Measurements from ENCODE around the gene GNPDA1.

GNPDA1 gene

GRCh38 chr5:142023836-142024235 lies 11.0 kb upstream of the GNPDA1 start:
- DNase-seq (ENCODE audit: low read depth) = no peak

GRCh38 chr5:142020122-142020659 lies 7.4 kb upstream of the GNPDA1 start:
- DNase-seq (ENCODE audit: low read depth) = no peak

DNA sequence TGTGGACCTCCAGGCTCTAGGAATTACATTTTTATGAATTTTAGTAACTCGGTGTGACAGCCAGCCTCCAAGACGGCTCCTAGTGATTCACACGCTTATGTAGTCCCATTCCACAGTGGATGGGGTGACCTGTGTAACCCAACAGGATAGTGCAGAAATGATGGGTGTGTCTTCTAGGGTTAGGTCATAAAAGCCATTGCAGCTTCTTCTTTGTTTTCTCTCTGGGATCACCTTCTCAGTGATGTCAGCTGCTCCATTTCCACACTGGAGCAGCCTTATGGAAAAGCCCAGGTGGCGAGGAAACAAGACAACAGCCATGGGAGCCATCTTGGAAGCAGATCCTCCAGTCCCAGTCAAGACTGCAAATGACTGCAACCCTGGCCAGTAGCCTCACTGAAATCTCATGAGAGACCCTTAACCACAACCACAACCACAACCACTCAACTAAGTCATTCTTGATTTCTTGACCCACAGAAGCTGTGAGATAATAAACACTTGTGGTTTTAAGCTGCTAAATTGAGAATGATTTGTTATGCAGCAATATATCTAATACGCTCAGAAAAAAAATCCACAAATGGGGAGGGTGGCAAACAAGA lies 5.1 kb upstream of the GNPDA1 start:
- no peak for DNase-seq (ENCODE audit: low read depth)

- DNase-seq (ENCODE audit: low read depth) = no peak
Measured at GRCh38 chr5:142016556-142016955, 3.7 kb upstream of the GNPDA1 start.

DNA sequence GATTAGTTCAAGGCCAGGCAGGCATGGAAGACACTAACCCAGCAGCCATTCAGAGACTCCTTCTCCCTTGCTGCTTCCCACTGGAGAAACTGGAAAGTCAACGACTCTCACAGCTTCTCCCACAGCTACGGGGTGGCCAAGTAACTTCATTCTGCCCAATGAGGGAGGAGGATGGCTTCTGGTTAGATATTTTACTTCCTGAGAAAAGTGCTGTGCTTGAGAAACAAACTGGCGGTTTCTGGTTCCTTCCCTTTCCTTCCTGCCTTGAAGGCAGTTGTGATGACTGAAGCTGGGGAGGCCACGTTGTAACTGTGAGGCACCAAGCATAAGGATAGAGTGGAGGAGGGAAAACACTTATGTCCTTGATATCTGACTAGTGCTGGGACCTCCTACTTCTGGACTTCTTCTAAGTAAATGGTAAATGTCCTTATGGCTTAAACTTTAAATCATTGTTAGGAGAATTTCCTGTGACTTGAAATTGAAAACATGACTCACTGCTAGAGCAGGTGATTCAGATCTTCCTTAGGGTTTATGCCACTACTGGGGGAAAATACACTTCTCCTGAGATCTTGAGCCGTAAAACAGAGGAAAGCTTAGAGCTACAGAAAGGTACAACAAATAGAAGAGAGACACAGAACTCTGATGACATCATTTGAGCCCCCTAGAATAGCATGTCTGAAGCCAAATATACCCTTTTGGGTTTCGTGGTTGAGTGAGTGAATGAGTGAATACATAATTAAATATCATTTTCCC lies 3.1 kb upstream of the GNPDA1 start:
- no peak for DNase-seq (ENCODE audit: low read depth)

DNA sequence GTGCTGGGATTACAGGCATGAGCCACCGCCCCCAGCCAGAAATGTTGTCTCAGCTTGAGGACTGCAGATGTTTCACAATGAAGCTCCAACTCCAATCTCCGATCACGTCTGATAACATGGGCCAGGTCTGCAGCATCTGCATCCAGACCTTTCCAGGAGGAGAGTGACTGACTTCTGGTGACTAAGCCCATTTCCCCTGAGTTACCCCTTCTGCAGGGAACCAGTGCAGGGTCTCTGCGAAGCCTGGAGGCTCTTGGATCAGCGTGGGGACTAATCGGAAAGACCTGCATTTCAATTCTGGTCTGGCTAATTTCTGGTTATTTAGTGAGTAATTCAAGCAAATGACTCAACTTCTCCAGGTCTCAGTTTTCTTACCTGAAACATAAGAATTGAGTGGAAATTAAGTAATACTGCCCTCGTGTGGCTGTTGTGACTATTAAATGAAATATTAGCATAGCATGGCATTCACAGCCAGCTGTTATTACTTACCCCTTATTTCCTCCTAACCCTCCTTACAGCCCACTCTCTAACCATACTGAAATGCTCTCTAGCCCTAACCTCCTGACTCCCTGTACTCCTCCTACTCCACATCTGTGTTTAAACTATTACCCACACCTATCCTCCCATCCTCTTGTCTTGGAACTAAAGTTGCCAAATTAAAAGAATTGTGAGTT lies 2.2 kb upstream of the GNPDA1 start:
- DNase-seq (ENCODE audit: low read depth) = no peak

DNA sequence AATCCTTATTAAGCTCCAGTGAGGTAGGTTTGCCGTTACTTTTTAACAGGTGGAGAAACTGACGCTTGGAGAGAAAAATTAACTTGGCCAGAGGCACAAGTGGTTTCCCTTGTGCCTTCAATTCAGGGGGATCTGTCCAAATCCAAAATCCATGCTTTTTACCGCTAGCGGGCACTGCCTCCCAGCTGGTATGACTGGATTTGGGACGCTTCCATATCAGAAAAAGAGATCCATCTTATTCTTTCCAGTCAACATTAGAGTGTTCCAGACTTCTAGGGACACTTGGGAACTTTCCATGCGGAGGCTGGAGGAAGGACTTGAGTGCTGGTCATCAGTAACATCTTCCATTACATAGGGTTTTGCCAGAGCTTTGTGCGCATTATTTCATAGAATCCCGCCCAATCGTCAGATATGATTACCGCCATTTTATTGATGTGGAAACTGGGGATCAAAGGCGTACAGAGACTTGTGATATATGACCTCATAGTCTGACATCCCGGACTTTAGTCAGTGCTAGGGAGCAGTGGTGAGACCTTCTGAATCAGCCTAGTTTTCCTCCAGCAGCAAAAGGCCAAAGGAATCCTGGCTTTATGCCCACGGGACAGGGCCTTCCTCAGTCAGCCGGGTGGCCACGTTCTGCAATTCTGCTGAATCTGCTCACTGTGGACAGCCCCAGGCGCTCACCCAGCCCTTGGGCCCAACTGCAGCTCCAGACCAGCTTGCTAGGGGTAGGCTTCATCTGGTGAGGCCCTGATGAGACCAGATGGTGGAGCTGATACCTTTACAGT lies 1.1 kb upstream of the GNPDA1 start:
- no peak for DNase-seq (ENCODE audit: low read depth)

- DNase-seq (ENCODE audit: low read depth) = no peak
Measured at GRCh38 chr5:142012186-142012785, 541 bp downstream of the GNPDA1 start.

- no peak for DNase-seq (ENCODE audit: low read depth)
Measured at GRCh38 chr5:142011572-142012185, 1.1 kb downstream of the GNPDA1 start.

DNA sequence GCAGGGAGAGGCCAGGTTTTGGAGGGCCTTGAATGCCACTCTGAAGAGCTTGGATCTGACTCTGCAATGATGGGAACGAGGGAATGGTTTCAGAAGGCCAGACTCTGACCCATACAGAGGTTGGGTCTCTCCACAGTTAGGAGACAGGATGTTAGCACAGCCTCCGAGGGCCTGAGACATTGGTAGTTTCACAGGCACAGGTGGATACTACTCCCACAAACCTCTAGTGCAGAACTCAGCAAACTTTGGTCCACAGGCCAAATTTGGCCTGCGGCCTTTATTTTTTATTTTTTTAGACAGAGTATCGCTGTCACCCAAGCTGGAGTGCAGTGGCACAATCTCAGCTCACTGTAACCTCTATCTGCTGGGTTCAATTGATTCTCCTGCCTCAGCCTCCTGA lies 2.9 kb downstream of the GNPDA1 start:
- no peak for DNase-seq (ENCODE audit: low read depth)

- no peak for DNase-seq (ENCODE audit: low read depth)
Measured at GRCh38 chr5:142008813-142009212, 4.0 kb downstream of the GNPDA1 start.

DNA sequence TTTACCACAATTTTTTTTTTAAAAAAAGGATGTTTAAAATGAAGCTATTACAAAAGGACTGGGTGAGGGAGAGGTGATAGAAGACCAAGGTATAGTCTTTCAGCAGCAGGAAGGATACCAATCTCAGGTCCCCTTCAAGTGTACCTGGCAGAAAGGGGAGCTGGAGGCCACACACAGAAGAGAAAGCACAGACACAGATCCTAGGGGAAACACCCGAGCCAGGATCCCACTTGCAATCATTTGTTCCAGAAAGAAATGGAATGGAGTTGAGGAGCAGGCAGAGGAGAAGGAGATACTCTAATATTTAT lies 5.6 kb downstream of the GNPDA1 start:
- no peak for DNase-seq (ENCODE audit: low read depth)

DNA sequence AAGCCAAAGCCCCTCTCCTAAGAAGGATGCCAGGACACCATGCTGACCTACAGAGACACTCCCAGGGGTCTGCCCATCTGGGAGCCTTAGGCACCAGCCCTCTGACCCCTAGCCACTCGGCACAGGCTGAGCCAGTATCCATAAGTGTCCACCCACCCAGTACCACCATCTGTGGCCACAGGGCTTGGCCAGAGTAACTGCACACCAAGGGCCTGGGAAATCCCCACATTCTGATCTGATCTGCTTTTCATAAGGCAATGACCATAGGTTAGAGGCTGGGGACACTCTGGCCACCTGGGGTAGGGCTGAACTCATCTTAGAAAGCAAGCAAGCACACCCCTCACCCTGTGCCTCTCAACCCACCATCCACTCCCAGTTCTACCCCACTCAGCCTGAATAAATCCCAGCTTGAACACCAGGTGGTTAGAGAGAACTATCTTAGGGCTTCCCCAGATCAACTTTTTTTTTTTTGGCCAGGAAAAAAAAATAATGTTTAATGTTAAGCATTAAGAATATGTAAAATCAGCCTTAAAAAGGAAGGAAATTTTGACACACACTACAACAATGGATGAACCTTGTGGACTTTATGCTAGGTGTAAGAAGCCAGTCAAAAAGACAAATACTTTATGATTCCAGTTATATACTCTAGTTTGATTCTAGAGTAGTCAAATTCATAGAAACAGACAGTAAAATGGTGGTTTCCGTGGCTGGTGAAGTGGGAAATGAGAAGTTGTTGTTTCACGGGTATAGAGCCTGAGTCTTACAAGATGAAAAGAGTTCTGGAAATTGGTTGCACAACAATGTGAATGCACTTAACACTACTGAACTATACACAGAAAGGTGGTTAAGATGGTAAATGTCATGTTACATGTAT lies 6.2 kb downstream of the GNPDA1 start:
- no peak for DNase-seq (ENCODE audit: low read depth)

DNA sequence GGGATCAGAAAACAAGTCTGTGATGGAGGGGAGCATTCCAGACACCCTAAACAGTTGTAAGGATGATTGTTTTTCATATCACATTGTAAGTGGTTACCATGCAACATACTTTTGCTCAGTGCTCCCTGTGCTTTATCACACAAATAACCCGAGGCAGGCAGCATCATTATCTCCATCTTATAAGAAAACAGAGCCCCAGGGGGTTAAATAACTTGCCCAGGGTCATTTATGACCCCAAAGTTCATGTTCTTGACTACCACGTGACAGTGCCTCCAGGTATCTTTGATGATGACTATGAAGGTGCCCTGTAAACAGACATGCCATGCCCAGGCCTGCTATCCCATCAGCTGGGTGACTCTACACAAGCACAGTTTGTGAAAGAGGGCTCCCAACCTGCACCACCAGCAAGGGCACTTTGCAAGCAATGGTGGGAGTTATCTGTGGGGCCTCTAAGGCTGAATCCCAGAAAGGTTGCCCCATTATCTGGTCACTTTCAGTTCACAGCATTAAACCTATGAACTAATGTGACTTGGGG lies 9.5 kb downstream of the GNPDA1 start:
- no peak for DNase-seq (ENCODE audit: low read depth)

DNA sequence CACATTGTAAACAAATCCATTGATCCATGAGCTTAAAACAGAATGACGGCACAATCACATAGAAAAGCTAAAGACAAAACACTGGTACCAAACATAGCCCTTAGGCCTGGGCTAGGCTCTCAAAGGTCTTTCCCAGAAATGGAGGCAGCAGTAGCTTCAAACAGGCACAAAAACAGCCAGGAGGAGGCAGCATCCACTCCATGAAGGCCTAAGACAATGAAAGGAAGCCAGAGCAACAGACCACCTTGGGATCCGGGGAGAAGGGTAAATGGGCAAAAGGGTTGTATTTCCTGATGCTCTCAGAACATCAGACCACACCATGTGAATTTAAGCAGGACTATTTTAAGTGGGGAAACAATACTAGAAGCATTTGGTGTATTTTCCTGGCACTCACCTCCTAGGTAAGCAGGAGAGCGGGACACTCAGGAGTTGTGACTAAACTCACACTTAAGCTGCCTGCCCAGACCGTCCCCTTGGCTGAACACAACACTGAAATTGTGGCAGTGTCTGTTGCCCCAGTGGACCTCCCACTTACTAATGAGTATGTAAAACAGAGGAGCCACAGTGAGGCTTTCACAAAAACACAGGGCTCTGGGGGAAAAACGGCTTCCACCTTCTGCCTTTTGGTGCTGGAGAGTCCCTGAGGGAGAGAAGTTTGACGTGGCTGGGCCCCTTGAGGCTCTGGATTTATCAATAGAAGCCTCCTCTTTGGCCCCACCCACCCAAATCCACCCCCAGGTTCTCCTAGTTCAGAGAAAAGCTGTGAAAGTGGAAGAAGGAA lies 11.9 kb downstream of the GNPDA1 start:
- no peak for DNase-seq (ENCODE audit: low read depth)

GRCh38 chr5:142000173-142000572 lies 12.7 kb downstream of the GNPDA1 start:
- no peak for DNase-seq (ENCODE audit: low read depth)

DNA sequence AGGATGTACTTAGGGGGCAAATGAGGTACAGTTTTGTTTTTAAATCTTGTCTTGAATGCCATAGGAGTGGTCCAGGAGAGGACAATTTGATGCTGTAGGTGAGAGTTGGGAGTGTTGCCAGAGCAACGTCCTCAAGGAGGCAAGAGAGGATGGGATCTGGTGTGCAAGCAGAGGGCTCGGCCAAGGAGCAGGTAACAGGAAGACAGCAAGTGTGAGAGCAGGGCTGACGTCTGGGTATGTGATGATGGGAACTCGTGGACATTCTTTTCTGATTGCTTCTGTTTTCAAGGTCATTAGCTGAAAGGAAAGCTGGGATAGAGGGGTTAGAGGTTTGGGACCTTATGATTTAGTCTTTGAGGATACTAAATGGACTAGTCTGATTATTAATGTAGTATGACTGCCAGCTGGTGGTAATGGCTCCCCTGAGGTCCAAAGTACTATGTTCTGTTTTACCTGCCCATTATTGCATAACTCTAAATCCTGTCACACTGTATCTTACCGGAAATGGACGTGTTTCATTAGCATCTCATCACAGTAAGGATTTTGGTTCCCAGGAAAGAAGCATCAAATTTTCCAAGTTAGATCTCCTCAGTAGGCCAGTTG lies 15.4 kb downstream of the GNPDA1 start:
- DNase-seq (ENCODE audit: low read depth) = no peak

DNA sequence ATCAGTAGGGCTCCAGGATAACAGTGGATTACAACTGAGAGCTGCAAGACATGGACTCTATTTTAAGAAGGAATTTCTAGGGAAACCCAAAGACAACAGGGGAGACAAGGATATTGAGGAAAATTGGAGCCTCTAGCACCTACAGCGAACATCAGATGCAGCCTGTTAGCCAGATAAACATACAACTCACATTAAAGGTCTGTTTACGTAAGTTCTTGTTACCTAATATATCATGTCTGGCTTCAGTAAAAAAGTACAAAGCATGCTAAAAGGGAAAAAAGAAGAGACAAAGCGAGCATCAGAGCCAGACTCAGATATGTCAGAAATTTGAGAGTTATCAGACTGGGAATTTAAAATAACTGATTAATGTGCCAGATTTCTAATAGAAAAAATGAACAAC lies 17.2 kb downstream of the GNPDA1 start:
- no peak for DNase-seq (ENCODE audit: low read depth)

- DNase-seq (ENCODE audit: low read depth) = no peak
Measured at GRCh38 chr5:141994511-141995136, 18.2 kb downstream of the GNPDA1 start.
